ENCODE measurements around the gene CMTM3.

GRCh38 chr16:66616592-66616991 lies 12.1 kb downstream of the CMTM3 start:
- no peak for TF ChIP-seq CTCF (IDR thresholded peaks at IDR 0.05)
- TF ChIP-seq POLR2A (IDR thresholded peaks at IDR 0.05): no peak
